GM12878 (cell line): ENCODE measurements around the gene SORBS1. TPM values are rescaled to one million over a fixed set of nuclear protein-coding genes. Genes with fewer than 3 reads are reported as not detected.

Source experiments
- ATAC-seq: fragments of 200-7000 bp; cut with Tn5 transposase; 3 replicates; pipeline ENCODE4 v1.9.1; 2020; ENCODE audit warnings: mild to moderate bottlenecking, moderate library complexity
- BruUV-seq: library from RNA; stranded (reverse); fragments of 400-500 nt; replicated peaks from 2 replicates; lab custom pipeline; 2021; lab: Mats Ljungman, UMichigan
- CTCF ChIA-PET: fragments of 300-600 bp; sonication (Branson Sonifier 250); formaldehyde crosslinking; extraction: SDS; loops from one replicate; lab custom pipeline; 2021; ENCODE audit warnings: inconsistent platforms; lab: Yijun Ruan, JAX
- POLR2A ChIA-PET: fragments of 350-600 bp; formaldehyde crosslinking; extraction: SDS; loops from one replicate; lab custom pipeline; 2021; ENCODE audit warnings: inconsistent platforms; lab: Charles Lee
- RAD21 ChIA-PET: fragments of 300-600 bp; sonication (Branson Sonifier 250); formaldehyde crosslinking; loops from one replicate; lab custom pipeline; 2023; ENCODE audit warnings: antibody characterized with exemption; ENCODE audit not compliant: unreplicated experiment; lab: Charles Lee
- SMC1A ChIA-PET: fragments of 300-600 bp; sonication (Branson Sonifier 250); formaldehyde crosslinking; loops from one replicate; lab custom pipeline; 2023; ENCODE audit not compliant: unreplicated experiment, uncharacterized antibody; lab: Charles Lee
- DNase-seq: peaks from one replicate; pipeline ENCODE4 v3.0.0-alpha.2; 2011; ENCODE audit warnings: low read depth, low spot score
- FAIRE-seq: peaks from 3 replicates; lab custom pipeline; 2011; peaks lifted over from hg19 to GRCh38; lab: Jason Lieb, UNC
- H2AFZ ChIP-seq: 2 replicates; pipeline ENCODE4 v1.6.0; 2011; ENCODE audit warnings: low read depth, low read length, control low read depth; ENCODE audit not compliant: control insufficient read depth
- H3K27ac ChIP-seq: 2 replicates; pipeline ENCODE4 v1.5.1; 2011; ENCODE audit warnings: control low read depth; ENCODE audit not compliant: control insufficient read depth, insufficient read depth
- H3K27me3 ChIP-seq, 2 experiments: replicated peaks in 1 of 2; 2 replicates each; pipeline versions ENCODE4 v1.6.0 to v1.6.1; 2011; ENCODE audit warnings: low read length in 1 of 2; ENCODE audit not compliant: control insufficient read depth in 2 of 2, insufficient read depth in 2 of 2
- H3K36me3 ChIP-seq, 2 experiments: 2 replicates each; pipeline ENCODE4 v1.5.1; 2011; ENCODE audit warnings: low read length in 1 of 2; ENCODE audit not compliant: control insufficient read depth in 2 of 2, insufficient read depth in 2 of 2
- H3K4me1 ChIP-seq: 2 replicates; pipeline ENCODE4 v1.6.1; 2011; ENCODE audit warnings: mild to moderate bottlenecking, low read length, moderate library complexity, mixed read lengths; ENCODE audit not compliant: control insufficient read depth, insufficient read depth
- H3K4me2 ChIP-seq: 2 replicates; pipeline ENCODE4 v1.6.0; 2011; ENCODE audit warnings: control low read depth; ENCODE audit not compliant: control insufficient read depth, insufficient read depth
- H3K4me3 ChIP-seq: fragments of 200-600 bp; sonication (generic); 2 replicates; pipeline ENCODE4 v1.5.1; 2016
- H3K79me2 ChIP-seq: 2 replicates; pipeline ENCODE4 v1.6.0; 2011; ENCODE audit warnings: low read length; ENCODE audit not compliant: control insufficient read depth, insufficient read depth
- H3K9ac ChIP-seq: 2 replicates; pipeline ENCODE4 v1.8.0; 2011; ENCODE audit warnings: low read length, control low read depth, mixed read lengths; ENCODE audit not compliant: control insufficient read depth, insufficient read depth
- H3K9me3 ChIP-seq: replicated peaks from 3 replicates; pipeline ENCODE4 v1.5.1; 2011; ENCODE audit warnings: mild to moderate bottlenecking, low read length; ENCODE audit not compliant: control insufficient read depth, insufficient read depth
- H4K20me1 ChIP-seq: 2 replicates; pipeline ENCODE4 v1.6.0; 2011; ENCODE audit not compliant: control insufficient read depth, insufficient read depth
- CREM ChIP-seq: IDR thresholded peaks from 2 replicates; pipeline ENCODE4 v1.6.1; 2014; ENCODE audit warnings: antibody characterized with exemption, low read depth
- IRF4 ChIP-seq: IDR thresholded peaks from 2 replicates; pipeline ENCODE4 v1.6.1; 2011; ENCODE audit warnings: low read depth, low read length
- MXI1 ChIP-seq: fragments of 150-350 bp; IDR thresholded peaks from 2 replicates; pipeline ENCODE4 v1.6.1; 2011; ENCODE audit warnings: low read depth, mild to moderate bottlenecking, inconsistent platforms, low read length, improper control_type of control experiment
- NR2F1 ChIP-seq: fragments of 450-650 bp; conservative IDR thresholded peaks from 2 replicates; pipeline ENCODE4 v1.6.1; 2017; ENCODE audit warnings: mild to moderate bottlenecking
- PML ChIP-seq: IDR thresholded peaks from 2 replicates; pipeline ENCODE4 v1.6.1; 2012; ENCODE audit warnings: low read length, inconsistent platforms
- POLR2AphosphoS5 ChIP-seq: IDR thresholded peaks from 2 replicates; pipeline ENCODE4 v1.6.1; 2011; ENCODE audit warnings: mild to moderate bottlenecking, low read length, inconsistent platforms
- ZBED1 ChIP-seq: IDR thresholded peaks from 2 replicates; pipeline ENCODE4 v1.6.1; 2016; ENCODE audit warnings: borderline replicate concordance
- WGBS: methylation state at CpG from one replicate; pipeline ENCODE4 v1.1.6; 2016; ENCODE audit warnings: low lambda C conversion rate; ENCODE audit not compliant: insufficient replicate concordance, insufficient coverage; ENCODE audit errors: missing lambda C conversion rate; 5-methylcytosine and 5-hydroxymethylcytosine counted together
- in situ Hi-C: fragments of 300-500 bp; cut with MboI; formaldehyde crosslinking; loops from 9 replicates; pipeline ENCODE4 v1.14.3; 2018; ENCODE audit warnings: mixed read lengths
- intact Hi-C: fragments of 100-400 bp; cut with micrococcal nuclease; formaldehyde crosslinking; loops from one replicate; pipeline ENCODE4 v1.14.2; 2022; ENCODE audit not compliant: unreplicated experiment
- polyA plus RNA-seq, 11 experiments: library from polyadenylated mRNA; depleted of rRNA in 4 of 11; unstranded in 6 of 11; stranded (reverse) in 5 of 11; fragments of >200 nt; fragmentation: Nextera tagmentation in 4 of 11; fragmentation: Illumina TruSeq in 1 of 11; extraction: Ambion mirVana in 4 of 11; extraction: Trizol in 1 of 11; gene quantifications; 1 replicate in 1 of 11; 2 replicates in 10 of 11; pipeline versions ENCODE4 v1.2.1 to v1.2.3, GENCODE V29; 2011 to 2016; ENCODE audit warnings: inconsistent platforms in 2 of 11, missing spikeins in 2 of 11, low read depth in 1 of 11
- total RNA-seq, 4 experiments: library from RNA; depleted of rRNA in 3 of 4; stranded (reverse); fragments of >200 nt in 3 of 4; fragmentation: Illumina TruSeq in 1 of 4; extraction: Trizol in 1 of 4; gene quantifications; 2 replicates each; pipeline versions ENCODE4 v1.2.1 to v1.2.3, GENCODE V29; 2013 to 2021
- TF ChIP-seq, protein P1 (sequence below): IDR thresholded peaks from 2 replicates; pipeline ENCODE4 v1.6.1; 2012; ENCODE audit warnings: low read depth, low read length, improper control_type of control experiment
- TF ChIP-seq, protein P2 (sequence below): fragments of 450-650 bp; conservative IDR thresholded peaks from 2 replicates; pipeline ENCODE4 v1.6.1; 2017; ENCODE audit warnings: mild to moderate bottlenecking, moderate library complexity
- TF ChIP-seq, protein P3 (sequence below): fragments of 450-650 bp; IDR thresholded peaks from 2 replicates; pipeline ENCODE4 v1.6.1; 2017; ENCODE audit warnings: antibody characterized with exemption, mild to moderate bottlenecking, moderate library complexity
- TF ChIP-seq, protein P4 (sequence below): IDR thresholded peaks from 2 replicates; pipeline ENCODE4 v1.6.1; 2011; ENCODE audit warnings: low read depth, low read length, improper control_type of control experiment, borderline replicate concordance
- TF ChIP-seq, protein P5 (sequence below): fragments of 450-650 bp; IDR thresholded peaks from 2 replicates; pipeline ENCODE4 v1.6.1; 2016; ENCODE audit warnings: mild to moderate bottlenecking
- TF ChIP-seq, protein P6 (sequence below): fragments of 450-650 bp; formaldehyde crosslinking; IDR thresholded peaks from 2 replicates; pipeline ENCODE4 v1.4.0; 2022; ENCODE audit warnings: mild to moderate bottlenecking, moderate library complexity

Gene SORBS1
- total and polyA plus RNA-seq, 10 of the 15 experiments (the other 5 are each of a cell fraction or from before 2014, with no cell fraction given) = 0.13 to 0.75 (median 0.39) TPM

DNA sequence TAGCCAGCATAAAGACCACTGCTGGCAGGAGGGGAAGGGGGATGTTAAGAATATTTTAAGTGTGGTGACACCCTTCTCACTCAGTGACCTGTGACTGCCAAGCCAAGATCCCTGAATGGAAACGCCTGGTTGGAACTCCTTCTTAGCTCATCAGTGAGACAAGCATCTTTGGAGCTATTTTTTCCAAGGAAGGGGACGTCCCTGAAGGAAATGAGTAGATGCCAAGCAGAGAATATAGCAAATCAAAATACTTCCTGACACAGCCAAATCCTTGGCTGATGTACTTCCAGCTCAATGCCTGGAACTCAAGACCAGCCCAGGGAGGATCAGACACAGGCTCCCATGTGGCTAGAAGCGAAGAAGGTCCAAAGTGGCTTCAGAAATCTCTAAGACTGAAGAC, 82.2 kb downstream of the SORBS1 start:
- RAD21 ChIA-PET = no interaction called here
- intact Hi-C loops (no loop called here), in situ Hi-C loops (no loop called here)
- TF ChIP-seq, protein P1, sequence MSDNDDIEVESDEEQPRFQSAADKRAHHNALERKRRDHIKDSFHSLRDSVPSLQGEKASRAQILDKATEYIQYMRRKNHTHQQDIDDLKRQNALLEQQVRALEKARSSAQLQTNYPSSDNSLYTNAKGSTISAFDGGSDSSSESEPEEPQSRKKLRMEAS = no peak
- TF ChIP-seq, protein P2, sequence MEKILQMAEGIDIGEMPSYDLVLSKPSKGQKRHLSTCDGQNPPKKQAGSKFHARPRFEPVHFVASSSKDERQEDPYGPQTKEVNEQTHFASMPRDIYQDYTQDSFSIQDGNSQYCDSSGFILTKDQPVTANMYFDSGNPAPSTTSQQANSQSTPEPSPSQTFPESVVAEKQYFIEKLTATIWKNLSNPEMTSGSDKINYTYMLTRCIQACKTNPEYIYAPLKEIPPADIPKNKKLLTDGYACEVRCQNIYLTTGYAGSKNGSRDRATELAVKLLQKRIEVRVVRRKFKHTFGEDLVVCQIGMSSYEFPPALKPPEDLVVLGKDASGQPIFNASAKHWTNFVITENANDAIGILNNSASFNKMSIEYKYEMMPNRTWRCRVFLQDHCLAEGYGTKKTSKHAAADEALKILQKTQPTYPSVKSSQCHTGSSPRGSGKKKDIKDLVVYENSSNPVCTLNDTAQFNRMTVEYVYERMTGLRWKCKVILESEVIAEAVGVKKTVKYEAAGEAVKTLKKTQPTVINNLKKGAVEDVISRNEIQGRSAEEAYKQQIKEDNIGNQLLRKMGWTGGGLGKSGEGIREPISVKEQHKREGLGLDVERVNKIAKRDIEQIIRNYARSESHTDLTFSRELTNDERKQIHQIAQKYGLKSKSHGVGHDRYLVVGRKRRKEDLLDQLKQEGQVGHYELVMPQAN = no peak
- TF ChIP-seq POLR2AphosphoS5 (no peak), ZBED1 (no peak), MXI1 (no peak), CREM (no peak), PML (no peak), NR2F1 (no peak), IRF4 (no peak)
- TF ChIP-seq, protein P3, sequence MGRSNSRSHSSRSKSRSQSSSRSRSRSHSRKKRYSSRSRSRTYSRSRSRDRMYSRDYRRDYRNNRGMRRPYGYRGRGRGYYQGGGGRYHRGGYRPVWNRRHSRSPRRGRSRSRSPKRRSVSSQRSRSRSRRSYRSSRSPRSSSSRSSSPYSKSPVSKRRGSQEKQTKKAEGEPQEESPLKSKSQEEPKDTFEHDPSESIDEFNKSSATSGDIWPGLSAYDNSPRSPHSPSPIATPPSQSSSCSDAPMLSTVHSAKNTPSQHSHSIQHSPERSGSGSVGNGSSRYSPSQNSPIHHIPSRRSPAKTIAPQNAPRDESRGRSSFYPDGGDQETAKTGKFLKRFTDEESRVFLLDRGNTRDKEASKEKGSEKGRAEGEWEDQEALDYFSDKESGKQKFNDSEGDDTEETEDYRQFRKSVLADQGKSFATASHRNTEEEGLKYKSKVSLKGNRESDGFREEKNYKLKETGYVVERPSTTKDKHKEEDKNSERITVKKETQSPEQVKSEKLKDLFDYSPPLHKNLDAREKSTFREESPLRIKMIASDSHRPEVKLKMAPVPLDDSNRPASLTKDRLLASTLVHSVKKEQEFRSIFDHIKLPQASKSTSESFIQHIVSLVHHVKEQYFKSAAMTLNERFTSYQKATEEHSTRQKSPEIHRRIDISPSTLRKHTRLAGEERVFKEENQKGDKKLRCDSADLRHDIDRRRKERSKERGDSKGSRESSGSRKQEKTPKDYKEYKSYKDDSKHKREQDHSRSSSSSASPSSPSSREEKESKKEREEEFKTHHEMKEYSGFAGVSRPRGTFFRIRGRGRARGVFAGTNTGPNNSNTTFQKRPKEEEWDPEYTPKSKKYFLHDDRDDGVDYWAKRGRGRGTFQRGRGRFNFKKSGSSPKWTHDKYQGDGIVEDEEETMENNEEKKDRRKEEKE = no peak
- TF ChIP-seq, protein P4, sequence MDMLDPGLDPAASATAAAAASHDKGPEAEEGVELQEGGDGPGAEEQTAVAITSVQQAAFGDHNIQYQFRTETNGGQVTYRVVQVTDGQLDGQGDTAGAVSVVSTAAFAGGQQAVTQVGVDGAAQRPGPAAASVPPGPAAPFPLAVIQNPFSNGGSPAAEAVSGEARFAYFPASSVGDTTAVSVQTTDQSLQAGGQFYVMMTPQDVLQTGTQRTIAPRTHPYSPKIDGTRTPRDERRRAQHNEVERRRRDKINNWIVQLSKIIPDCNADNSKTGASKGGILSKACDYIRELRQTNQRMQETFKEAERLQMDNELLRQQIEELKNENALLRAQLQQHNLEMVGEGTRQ = no peak
- TF ChIP-seq, protein P5, sequence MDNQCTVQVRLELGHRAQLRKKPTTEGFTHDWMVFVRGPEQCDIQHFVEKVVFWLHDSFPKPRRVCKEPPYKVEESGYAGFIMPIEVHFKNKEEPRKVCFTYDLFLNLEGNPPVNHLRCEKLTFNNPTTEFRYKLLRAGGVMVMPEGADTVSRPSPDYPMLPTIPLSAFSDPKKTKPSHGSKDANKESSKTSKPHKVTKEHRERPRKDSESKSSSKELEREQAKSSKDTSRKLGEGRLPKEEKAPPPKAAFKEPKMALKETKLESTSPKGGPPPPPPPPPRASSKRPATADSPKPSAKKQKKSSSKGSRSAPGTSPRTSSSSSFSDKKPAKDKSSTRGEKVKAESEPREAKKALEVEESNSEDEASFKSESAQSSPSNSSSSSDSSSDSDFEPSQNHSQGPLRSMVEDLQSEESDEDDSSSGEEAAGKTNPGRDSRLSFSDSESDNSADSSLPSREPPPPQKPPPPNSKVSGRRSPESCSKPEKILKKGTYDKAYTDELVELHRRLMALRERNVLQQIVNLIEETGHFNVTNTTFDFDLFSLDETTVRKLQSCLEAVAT = no peak
- TF ChIP-seq, protein P6, sequence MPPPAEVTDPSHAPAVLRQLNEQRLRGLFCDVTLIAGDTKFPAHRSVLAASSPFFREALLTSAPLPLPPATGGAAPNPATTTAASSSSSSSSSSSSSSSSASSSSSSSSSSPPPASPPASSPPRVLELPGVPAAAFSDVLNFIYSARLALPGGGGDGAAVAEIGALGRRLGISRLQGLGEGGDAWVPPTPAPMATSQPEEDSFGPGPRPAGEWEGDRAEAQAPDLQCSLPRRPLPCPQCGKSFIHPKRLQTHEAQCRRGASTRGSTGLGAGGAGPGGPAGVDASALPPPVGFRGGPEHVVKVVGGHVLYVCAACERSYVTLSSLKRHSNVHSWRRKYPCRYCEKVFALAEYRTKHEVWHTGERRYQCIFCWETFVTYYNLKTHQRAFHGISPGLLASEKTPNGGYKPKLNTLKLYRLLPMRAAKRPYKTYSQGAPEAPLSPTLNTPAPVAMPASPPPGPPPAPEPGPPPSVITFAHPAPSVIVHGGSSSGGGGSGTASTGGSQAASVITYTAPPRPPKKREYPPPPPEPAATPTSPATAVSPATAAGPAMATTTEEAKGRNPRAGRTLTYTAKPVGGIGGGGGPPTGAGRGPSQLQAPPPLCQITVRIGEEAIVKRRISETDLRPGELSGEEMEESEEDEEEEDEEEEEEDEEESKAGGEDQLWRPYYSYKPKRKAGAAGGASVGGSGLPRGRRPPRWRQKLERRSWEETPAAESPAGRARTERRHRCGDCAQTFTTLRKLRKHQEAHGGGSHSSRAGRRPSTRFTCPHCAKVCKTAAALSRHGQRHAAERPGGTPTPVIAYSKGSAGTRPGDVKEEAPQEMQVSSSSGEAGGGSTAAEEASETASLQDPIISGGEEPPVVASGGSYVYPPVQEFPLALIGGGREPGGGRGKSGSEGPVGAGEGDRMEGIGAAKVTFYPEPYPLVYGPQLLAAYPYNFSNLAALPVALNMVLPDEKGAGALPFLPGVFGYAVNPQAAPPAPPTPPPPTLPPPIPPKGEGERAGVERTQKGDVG (CRISPR knock-in tag) = no peak

More for the DNA sequence above, 82.2 kb downstream of the SORBS1 start:
- FAIRE-seq (no peak), DNase-seq (no peak), ATAC-seq (no peak)
- WGBS = 12% methylated on average over 3 of the region's 3 CpGs
- POLR2A ChIA-PET = interaction anchor here (1.0 kb wide), 1 partner anchor 17 kb away, joined by 4 read pairs; no protein-coding TSS in a partner anchor
- no peaks in the 10 kb centered on the region for H3K9me3 ChIP-seq
- H3K4me2 ChIP-seq = no peak overlapping the region
- no peak overlapping the region for H3K27ac ChIP-seq
- H3K27me3 ChIP-seq = peaks cover 1 to 4% of the 10 kb centered on the region in 2 experiments; a peak in 2 of 4 replicates
- SMC1A ChIA-PET = interaction anchor here (0.7 to 1.3 kb wide), 2 partner anchors 35 to 49 kb away, joined by 3 read pairs; no protein-coding TSS in a partner anchor
- H3K9ac ChIP-seq = no peak overlapping the region
- no peak overlapping the region for H2AFZ ChIP-seq
- no peaks in the 10 kb centered on the region for H3K79me2 ChIP-seq
- CTCF ChIA-PET = interaction anchor here (0.6 to 1.3 kb wide), 4 partner anchors 31 to 105 kb away, joined by 3 to 4 read pairs (median 3); no protein-coding TSS in a partner anchor
- no peaks in the 10 kb centered on the region for H4K20me1 ChIP-seq
- H3K4me1 ChIP-seq = peaks cover 3% of the 10 kb centered on the region; the same call in 1 of the 2 replicates
- no TSS peak for BruUV-seq
- H3K4me3 ChIP-seq = no peak overlapping the region
- H3K36me3 ChIP-seq = no peaks in the 10 kb centered on the region
